Immature natural killer cell (primary cell): ENCODE results near the gene OR51B5. TPM values are rescaled to one million over a fixed set of nuclear protein-coding genes. Genes with fewer than 3 reads are reported as not detected.
"Not testable (repeated sequence)": the region's sequence is repeated elsewhere in the genome, so short reads cannot be mapped to it uniquely, and the experiment has no call there.

ENCODE experiments used
- DNase-seq, 3 donors: peaks; one replicate each; pipeline ENCODE4 v3.0.0; 2022; ENCODE audit warnings: mixed read lengths in 1 of 3
- H3K27ac Mint-ChIP-seq, 6 donors: one replicate each; pipeline ENCODE4 v1.8.0; 2020; ENCODE audit warnings: mixed read lengths in 6 of 6, mild to moderate bottlenecking in 5 of 6, inconsistent platforms in 4 of 6, moderate library complexity in 3 of 6
- H3K27me3 Mint-ChIP-seq, 3 donors: one replicate each; pipeline ENCODE4 v1.8.0; 2020 to 2021; ENCODE audit warnings: low read depth in 3 of 3, mild to moderate bottlenecking in 3 of 3, mixed read lengths in 3 of 3, moderate library complexity in 3 of 3, inconsistent platforms in 1 of 3
- H3K36me3 Mint-ChIP-seq, 3 donors: one replicate each; pipeline ENCODE4 v1.8.0; 2020; ENCODE audit warnings: mixed read lengths in 3 of 3, inconsistent platforms in 2 of 3, mild to moderate bottlenecking in 2 of 3
- H3K4me1 Mint-ChIP-seq, 2 donors: one replicate each; pipeline ENCODE4 v1.8.0; 2020; ENCODE audit warnings: inconsistent platforms in 2 of 2, mild to moderate bottlenecking in 2 of 2, mixed read lengths in 2 of 2, moderate library complexity in 1 of 2
- H3K4me3 Mint-ChIP-seq, 5 donors: one replicate each; pipeline ENCODE4 v1.8.0; 2020; ENCODE audit warnings: mild to moderate bottlenecking in 5 of 5, mixed read lengths in 5 of 5, inconsistent platforms in 3 of 5, moderate library complexity in 3 of 5
- H3K9me3 Mint-ChIP-seq, 6 donors: one replicate each; pipeline ENCODE4 v1.8.0; 2020; ENCODE audit warnings: mild to moderate bottlenecking in 6 of 6, mixed read lengths in 6 of 6, inconsistent platforms in 4 of 6, moderate library complexity in 3 of 6
- polyA plus RNA-seq, 3 donors: library from polyadenylated mRNA; unstranded; fragments of 300-500 nt; fragmentation: Illumina TruSeq; gene quantifications; one replicate each; pipeline ENCODE4 v1.2.3, GENCODE V29; 2021

OR51B5 gene
- polyA plus RNA-seq, 3 donors from 2014 or later = not detected

DNA sequence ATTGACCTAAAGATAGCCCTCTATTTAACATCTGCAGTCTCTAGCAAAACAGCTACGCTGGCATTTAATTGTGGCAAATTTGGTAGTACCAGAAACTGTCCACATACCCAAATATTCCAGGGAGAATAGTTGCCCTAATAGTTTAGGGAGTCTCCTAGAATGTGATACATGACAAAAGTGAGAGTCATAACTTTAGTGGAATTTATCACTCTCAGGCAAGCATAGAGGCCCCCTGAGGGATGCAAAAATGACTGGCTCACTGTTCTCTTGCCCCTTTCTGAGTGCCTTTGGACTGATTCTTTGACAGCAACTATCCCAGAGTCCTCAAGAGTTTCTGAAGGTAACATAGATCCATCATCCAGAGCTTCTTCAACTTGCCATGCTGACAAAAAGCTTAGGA is 39.3 kb downstream of the OR51B5 start:
- DNase-seq = no peak
- H3K9me3 Mint-ChIP-seq = peaks cover 0 to 4% (median under 1%) of the 10 kb centered on the region in 6 donors
- no peaks in the 10 kb centered on the region for H3K27me3 Mint-ChIP-seq
- no peak overlapping the region for H3K27ac Mint-ChIP-seq
- H3K36me3 Mint-ChIP-seq = no peaks in the 10 kb centered on the region
- no peaks in the 10 kb centered on the region for H3K4me1 Mint-ChIP-seq
- H3K4me3 Mint-ChIP-seq = no peak overlapping the region

DNA sequence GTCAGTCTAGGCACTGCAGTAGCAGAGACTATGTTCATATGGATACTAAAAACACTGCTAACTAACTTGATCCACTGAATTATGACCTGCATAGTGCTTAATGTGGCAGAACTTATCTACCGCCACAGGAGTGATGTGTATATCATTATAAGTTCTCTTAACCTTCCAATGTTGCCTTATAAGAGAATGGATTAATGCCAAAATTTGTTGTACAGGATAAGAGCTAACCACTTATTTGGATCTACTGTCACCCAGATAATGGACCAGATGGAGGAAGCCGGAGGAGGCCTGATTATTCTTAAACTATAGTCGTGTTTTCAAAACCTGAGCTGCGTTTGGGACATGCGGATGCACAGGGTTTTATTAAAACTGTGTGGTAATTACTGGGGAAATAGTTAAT is 39.7 kb downstream of the OR51B5 start:
- Mint-ChIP-seq H3K4me1 (no peaks in the 10 kb centered on the region), H3K27ac (no peak overlapping the region), H3K9me3 (peaks cover 0 to 4% (median under 1%) of the 10 kb centered on the region in 6 donors), H3K27me3 (no peaks in the 10 kb centered on the region), H3K36me3 (no peaks in the 10 kb centered on the region), H3K4me3 (no peak overlapping the region)
- DNase-seq = no peak

DNA sequence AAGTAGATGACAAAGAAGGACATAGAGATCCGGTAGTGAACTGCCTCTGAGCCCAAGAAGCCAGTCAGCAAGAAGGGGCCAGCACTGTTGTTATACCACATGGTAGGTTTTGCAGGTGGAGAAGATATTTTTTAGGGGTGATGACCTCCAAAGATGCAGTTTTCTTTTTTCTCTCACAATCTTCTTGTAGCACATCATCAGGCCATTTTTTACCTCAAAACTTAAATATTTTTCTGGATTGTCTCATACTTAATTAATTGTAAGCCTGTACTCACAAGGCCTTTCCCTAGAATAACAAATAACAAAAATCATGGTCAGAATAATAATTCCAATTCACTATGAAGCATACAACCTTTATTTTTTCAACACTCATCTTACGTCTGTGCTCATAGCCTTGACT is 41.5 kb downstream of the OR51B5 start, which contains the start of gene OR51B4:
OR51B4 (minus strand) TSS at position 101 of the 400 bp plus-strand sequence; CDS start at position 101, 0 bp downstream.
- no peaks in the 10 kb centered on the region for H3K36me3 Mint-ChIP-seq
- DNase-seq = no peak
- no peak within 1 kb of the TSS for H3K4me3 Mint-ChIP-seq
- no peak within 1 kb of the TSS for H3K27ac Mint-ChIP-seq
- H3K27me3 Mint-ChIP-seq = peaks cover 0 to 3% (median 0%) of the 10 kb centered on the region in 3 donors
- peaks cover 0 to 2% (median 0%) of the 10 kb centered on the region in 6 donors for H3K9me3 Mint-ChIP-seq
- H3K4me1 Mint-ChIP-seq = no peaks in the 10 kb centered on the region

GRCh38 chr11:5300251-5300650 is 43.1 kb downstream of the OR51B5 start:
- Mint-ChIP-seq H3K4me3 (no peak overlapping the region), H3K4me1 (no peaks in the 10 kb centered on the region), H3K27me3 (peaks cover 0 to 3% (median 0%) of the 10 kb centered on the region in 3 donors), H3K27ac (no peak overlapping the region), H3K36me3 (no peaks in the 10 kb centered on the region), H3K9me3 (peaks cover 0 to 2% (median 0%) of the 10 kb centered on the region in 6 donors)
- no peak for DNase-seq

GRCh38 chr11:5298451-5298850 is 44.9 kb downstream of the OR51B5 start:
- H3K27ac Mint-ChIP-seq = no peak overlapping the region
- H3K4me1 Mint-ChIP-seq = no peaks in the 10 kb centered on the region
- DNase-seq = no peak
- peaks cover 0 to 2% (median 0%) of the 10 kb centered on the region in 6 donors for H3K9me3 Mint-ChIP-seq
- H3K36me3 Mint-ChIP-seq = no peaks in the 10 kb centered on the region
- H3K27me3 Mint-ChIP-seq = peaks cover 0 to 3% (median 0%) of the 10 kb centered on the region in 3 donors
- no peak overlapping the region for H3K4me3 Mint-ChIP-seq

DNA sequence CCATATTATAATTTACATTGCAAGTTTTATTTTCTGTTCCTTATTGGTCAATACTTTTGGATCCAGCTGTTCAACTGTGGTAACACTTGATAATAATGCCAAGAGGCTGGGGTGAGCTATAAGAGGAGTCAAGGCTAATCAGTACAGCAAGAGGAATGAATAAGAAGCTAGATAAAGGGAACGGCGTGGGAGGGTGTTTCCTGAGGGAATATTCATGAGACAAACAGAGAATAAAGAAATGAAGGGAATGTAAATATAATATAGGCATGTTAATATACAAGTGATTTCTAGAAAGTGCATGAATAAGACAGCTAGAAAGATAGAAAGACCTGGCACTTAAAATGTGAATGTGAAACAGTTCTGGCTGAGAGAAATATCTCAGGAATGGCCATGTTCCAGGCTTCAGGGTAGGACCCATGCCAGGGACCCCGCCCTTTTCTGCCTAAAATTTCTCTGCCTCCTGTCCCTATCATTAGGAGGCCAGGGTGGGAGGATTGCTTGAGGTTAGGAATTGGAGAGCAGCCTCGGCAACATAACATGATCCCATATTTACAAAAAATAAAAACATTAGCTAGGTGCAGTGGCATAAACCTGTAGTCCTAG is 45.5 kb downstream of the OR51B5 start:
- H3K4me1 Mint-ChIP-seq = no peaks in the 10 kb centered on the region
- no peaks in the 10 kb centered on the region for H3K36me3 Mint-ChIP-seq
- DNase-seq = no peak
- H3K27me3 Mint-ChIP-seq = peaks cover 0 to 4% (median 0%) of the 10 kb centered on the region in 3 donors
- H3K9me3 Mint-ChIP-seq = peaks cover 0 to 6% (median 0%) of the 10 kb centered on the region in 6 donors
- H3K4me3 Mint-ChIP-seq = no peak overlapping the region
- H3K27ac Mint-ChIP-seq = no peak overlapping the region

- H3K27ac Mint-ChIP-seq, H3K36me3 Mint-ChIP-seq, H3K4me1 Mint-ChIP-seq, H3K9me3 Mint-ChIP-seq, DNase-seq, H3K4me3 Mint-ChIP-seq, H3K27me3 Mint-ChIP-seq: not testable (repeated sequence)
These were observed 48.9 kb downstream of the OR51B5 start for GRCh38 chr11:5294342-5294995.

- peaks cover 0 to 6% (median 0%) of the 10 kb centered on the region in 6 donors for H3K9me3 Mint-ChIP-seq
- H3K4me1 Mint-ChIP-seq = no peaks in the 10 kb centered on the region
- H3K27me3 Mint-ChIP-seq = peaks cover 0 to 4% (median 0%) of the 10 kb centered on the region in 3 donors
- no peak overlapping the region for H3K4me3 Mint-ChIP-seq
- H3K27ac Mint-ChIP-seq = no peak overlapping the region
- no peak for DNase-seq
- no peaks in the 10 kb centered on the region for H3K36me3 Mint-ChIP-seq
These were observed 50.3 kb downstream of the OR51B5 start for GRCh38 chr11:5293028-5293427.

Other genes with a start within 250 kb of the OR51B5 start
- not detected for gene OR52A5, start 205.2 kb downstream of the OR51B5 start, polyA plus RNA-seq
- gene OR52A1, start 188.8 kb downstream of the OR51B5 start, polyA plus RNA-seq = not detected
- not detected for gene OR51V1, start 142.8 kb downstream of the OR51B5 start, polyA plus RNA-seq
- gene HBB, start 116.5 kb downstream of the OR51B5 start, polyA plus RNA-seq = 100 to 1,000 TPM; 155 to 747 (median 736) TPM
- gene HBD, start 109.0 kb downstream of the OR51B5 start, polyA plus RNA-seq = 1 to 10 TPM in 1 of 3 donors, not detected in 2; 1.2 TPM
- not detected for gene HBG1, start 93.7 kb downstream of the OR51B5 start, polyA plus RNA-seq
- 1 to 10 TPM in 1 of 3 donors, not detected in 2; 1.9 TPM for gene HBG2, start 88.7 kb downstream of the OR51B5 start, polyA plus RNA-seq
- gene HBE1, start 73.6 kb downstream of the OR51B5 start, polyA plus RNA-seq = not detected
- gene OR51B4, start 41.6 kb downstream of the OR51B5 start, polyA plus RNA-seq = not detected
- not detected for gene OR51B2, start 19.2 kb downstream of the OR51B5 start, polyA plus RNA-seq
- not detected for gene OR51B6, start 8.0 kb upstream of the OR51B5 start, polyA plus RNA-seq
- gene OR51M1, start 40.3 kb upstream of the OR51B5 start, polyA plus RNA-seq = not detected
- gene OR51Q1, start 78.6 kb upstream of the OR51B5 start, polyA plus RNA-seq = not detected
- not detected for gene OR51I1, start 98.0 kb upstream of the OR51B5 start, polyA plus RNA-seq
- not detected for gene OR51I2, start 105.8 kb upstream of the OR51B5 start, polyA plus RNA-seq
- not detected for gene OR52D1, start 145.2 kb upstream of the OR51B5 start, polyA plus RNA-seq
- not detected for gene UBQLN3, start 166.4 kb upstream of the OR51B5 start, polyA plus RNA-seq
- not detected for gene UBQLNL, start 173.2 kb upstream of the OR51B5 start, polyA plus RNA-seq
- gene OR52H1, start 205.0 kb upstream of the OR51B5 start, polyA plus RNA-seq = not detected
- not detected for gene OR52B6, start 237.4 kb upstream of the OR51B5 start, polyA plus RNA-seq